Limb (tissue), 2 donors: ENCODE data around the gene SLC7A10.
"Not testable (repeated sequence)": the region's sequence is repeated elsewhere in the genome, so short reads cannot be mapped to it uniquely, and the experiment has no call there.

ENCODE experiments used
- DNase-seq, 2 donors: peaks; one replicate each; pipeline ENCODE4 v3.0.0-alpha.2; 2016; ENCODE audit errors: extremely low spot score in 2 of 2

The SLC7A10 gene

GRCh38 chr19:33217881-33218280, 7.8 kb downstream of the SLC7A10 start:
- DNase-seq: no peak

DNA sequence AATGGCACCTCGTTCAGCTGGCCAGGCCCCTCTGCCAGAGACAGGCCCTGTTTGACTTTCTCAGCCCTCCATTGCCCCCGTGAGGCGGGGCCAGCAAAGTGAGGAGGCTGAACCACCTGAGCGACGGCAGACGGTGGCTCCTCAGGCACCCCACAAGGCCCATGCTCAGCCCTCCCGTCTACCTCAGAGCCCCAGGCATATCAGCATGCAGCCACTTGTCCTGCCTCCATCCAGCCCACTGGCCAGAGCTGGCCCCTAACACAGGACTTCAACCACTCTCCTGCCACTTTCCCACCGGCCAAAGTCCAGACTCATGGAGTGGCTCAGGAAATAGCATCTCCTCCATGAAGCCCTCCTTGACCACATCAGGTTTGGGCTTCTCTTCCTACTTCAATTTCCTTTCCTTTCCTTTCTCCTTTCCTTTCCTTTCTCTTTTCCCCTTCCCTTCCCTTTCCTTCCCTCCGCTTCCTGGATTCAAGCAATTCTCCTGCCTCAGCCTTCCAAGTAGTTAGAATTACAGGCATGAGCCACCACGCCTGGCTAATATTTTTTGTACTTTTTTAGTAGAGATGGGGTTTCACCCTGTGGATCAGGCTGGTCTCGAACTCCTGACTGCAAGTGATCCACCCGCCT, 9.3 kb downstream of the SLC7A10 start:
- DNase-seq: no peak

- no peak for DNase-seq
These were observed 10.0 kb downstream of the SLC7A10 start for GRCh38 chr19:33215438-33216197.

DNA sequence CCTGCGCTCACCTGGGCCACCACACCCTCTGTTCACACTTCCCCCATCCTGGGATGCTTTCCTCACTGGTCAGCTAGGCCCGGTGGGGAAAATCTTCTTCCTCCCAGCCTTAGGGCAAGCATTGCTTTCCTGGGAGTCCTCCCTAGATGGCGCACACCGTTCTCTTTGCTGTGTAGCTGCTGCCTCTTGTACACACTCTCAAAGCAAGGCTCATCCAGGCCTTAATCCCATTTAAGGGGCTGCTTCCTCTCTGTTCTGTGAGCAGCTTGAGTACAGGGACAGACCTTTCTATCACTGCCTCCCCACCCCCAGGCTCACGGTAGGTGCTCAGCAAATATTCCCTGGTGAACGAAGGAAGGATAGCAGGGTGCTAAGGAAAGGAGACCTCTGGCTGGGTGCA, 11.1 kb downstream of the SLC7A10 start:
- DNase-seq: no peak

GRCh38 chr19:33212436-33213172, 13.0 kb downstream of the SLC7A10 start:
- no peak for DNase-seq

- peak in 1 of 2 donors; percentile 67 for DNase-seq
These were observed 13.7 kb downstream of the SLC7A10 start for GRCh38 chr19:33211794-33212435.

DNA sequence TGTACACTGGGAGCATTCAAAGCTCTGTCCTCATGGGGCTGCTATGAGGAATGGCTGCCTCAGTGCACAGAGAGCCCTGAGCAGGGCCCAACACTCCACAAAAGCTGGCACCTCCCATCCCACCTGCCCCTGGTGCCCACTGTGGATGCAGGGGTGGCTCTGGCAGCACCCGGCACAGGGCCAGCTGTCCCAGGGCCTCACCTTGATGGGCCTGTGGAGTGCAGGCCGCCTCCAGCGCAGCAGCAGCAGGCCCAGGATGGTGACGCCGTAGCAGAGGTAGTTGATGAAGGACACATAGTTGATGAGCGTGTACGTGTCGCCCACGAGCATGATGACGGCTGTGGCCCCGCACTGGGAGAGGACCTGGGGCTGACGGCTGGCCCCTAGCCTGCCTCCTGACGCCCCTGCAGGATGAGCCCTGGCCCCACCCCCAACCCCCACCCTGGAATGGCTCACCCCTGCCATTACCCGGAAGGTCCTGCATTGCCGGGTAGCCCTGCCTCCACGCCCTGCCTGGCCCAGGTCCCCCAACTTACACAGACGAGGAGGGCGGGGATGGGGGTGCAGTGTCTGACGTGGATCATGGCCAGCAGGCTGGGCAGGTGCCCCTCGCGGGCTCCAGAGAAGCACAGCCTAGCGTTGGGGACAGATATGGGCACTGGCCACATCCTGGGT, 15.2 kb downstream of the SLC7A10 start:
- DNase-seq: no peak

- DNase-seq: not testable (repeated sequence)
These were observed 15.8 kb downstream of the SLC7A10 start for GRCh38 chr19:33209850-33210230.

GRCh38 chr19:33208904-33209849, 16.5 kb downstream of the SLC7A10 start:
- no peak for DNase-seq

- DNase-seq: no peak
These were observed 17.2 kb downstream of the SLC7A10 start for GRCh38 chr19:33208371-33208895.

DNA sequence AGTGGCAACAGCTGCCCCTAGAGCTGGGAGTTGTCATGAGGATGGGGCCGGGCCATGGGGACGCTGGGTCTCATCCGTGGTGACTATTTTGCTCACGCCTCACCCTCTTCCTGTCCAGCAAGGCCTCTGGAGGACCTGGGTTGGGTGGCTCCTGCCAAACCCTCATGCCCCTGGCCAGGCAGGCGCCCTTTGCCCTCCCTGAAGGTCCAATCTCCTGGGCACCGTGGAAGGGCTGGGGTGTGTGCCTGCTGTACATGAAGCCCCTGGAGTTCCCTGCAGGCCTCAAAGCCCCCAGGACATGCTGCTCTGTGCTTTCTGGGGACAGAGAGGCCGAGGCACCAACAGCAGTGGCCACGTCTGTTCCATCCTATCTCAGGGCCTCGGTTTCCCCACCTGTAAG, 17.7 kb downstream of the SLC7A10 start:
- DNase-seq: no peak

DNA sequence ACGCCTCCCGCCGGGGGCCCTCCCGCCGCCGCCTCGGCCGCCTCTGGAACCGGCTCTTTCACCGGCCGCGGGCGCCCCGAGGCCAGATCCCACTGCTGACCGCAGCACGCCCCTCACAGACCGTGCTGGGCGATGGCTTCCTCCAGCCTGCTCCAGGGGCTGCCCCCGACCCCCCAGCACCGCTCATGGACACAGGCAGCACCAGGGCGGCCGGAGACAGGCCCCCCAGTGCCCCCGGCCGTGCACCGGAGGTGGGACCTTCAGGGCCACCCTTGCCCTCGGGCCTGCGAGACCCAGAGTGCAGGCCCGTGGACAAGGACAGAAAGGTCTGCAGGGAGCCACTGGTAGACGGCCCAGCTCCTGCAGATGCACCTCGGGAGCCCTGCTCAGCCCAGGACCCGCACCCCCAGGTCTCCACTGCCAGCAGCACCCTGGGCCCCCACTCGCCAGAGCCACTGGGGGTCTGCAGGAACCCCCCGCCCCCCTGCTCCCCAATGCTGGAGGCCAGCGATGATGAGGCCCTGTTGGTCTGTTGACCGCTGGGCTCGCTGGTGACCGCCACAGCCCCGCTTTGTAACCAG, 18.5 kb downstream of the SLC7A10 start:
- DNase-seq: no peak

GRCh38 chr19:33206261-33207039, 19.2 kb downstream of the SLC7A10 start:
- no peak for DNase-seq

- no peak for DNase-seq
These were observed 20.0 kb downstream of the SLC7A10 start for GRCh38 chr19:33205531-33206260.

GRCh38 chr19:33205110-33205509, 20.5 kb downstream of the SLC7A10 start:
- DNase-seq: no peak

DNA sequence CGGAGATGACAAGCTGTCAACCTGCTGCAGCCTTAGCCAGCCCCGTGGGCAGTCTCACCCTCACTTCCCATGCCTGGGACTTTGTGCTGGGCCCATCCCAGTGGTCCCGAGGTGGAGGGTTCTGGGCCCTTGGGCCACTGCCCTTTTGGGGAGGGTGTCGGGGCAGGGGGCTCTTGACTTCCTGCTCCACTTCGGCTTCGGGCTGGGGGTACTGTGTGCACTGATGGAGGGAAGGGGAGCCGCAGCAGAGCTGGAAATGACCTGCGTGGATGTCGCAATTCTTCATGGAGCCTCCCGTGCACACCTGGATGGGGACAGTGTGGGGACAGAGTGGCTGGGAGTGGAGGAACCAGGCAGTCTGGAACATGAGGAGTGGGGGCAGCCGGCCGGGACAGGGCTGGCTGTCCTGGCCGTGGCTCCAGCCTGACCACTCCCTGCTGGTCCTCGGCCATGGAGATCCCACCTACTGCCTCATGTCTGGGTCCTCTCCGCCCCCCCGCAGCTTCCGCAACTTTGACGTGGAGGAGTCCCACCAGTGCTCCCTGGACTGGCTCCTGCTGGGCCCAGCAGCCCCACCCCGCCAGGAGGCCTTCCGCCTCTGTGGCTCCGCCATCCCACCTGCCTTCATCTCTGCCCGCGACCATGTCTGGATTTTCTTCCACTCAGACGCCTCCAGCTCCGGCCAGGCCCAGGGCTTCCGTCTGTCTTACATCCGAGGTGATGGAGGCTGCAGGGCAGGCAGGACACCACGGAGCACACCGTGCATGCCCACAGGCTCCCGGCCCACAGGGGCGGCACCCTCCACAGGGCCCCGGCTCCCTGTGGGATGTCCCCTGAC, 21.3 kb downstream of the SLC7A10 start:
- no peak for DNase-seq

DNA sequence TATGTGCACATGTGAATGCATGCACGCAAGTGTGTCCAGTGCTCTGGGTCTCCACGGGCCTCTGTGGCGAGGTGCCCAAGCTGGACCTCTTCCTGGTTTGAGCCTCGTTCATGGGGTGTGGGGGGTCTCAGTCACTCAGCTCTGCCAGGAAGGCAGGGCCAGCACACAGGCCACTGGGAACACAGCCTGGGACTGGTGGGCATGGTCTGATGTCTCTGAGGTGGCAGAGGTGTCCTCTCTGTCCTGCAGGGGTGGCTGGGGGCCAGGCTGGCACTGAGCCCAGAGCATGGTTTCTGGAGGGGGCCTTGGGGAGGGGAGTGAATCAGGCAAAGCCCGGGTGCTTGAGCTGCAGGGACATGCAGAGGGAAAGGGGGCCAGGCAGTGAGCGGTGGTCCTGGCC, 22.1 kb downstream of the SLC7A10 start:
- no peak for DNase-seq
